Body of pancreas (tissue), 4 donors: Measurements from ENCODE around the gene VEGFA. TPM values are rescaled to one million over a fixed set of nuclear protein-coding genes. Genes with fewer than 3 reads are reported as not detected.

ENCODE experiments used
- ATAC-seq: fragments of 150-250 bp; one replicate; pipeline ENCODE4 v1.9.1; 2016
- DNase-seq, 4 donors: peaks; one replicate each; pipeline ENCODE4 v3.0.0-alpha.2; 2019
- H3K27ac ChIP-seq, 4 donors: fragments of 200-600 bp; sonication (generic); 1 replicate in 3 of 4; 2 replicates in 1 of 4; pipeline versions ENCODE4 v1.5.1 to v1.6.1; 2016 to 2019; ENCODE audit warnings: mild to moderate bottlenecking in 1 of 4, mixed read lengths in 1 of 4, moderate library complexity in 1 of 4
- H3K27me3 ChIP-seq, 2 donors: fragments of 200-600 bp; sonication (generic); one replicate each; pipeline ENCODE4 v1.6.0; 2016; ENCODE audit warnings: mild to moderate bottlenecking in 1 of 2
- H3K36me3 ChIP-seq, 2 donors: fragments of 200-600 bp; sonication (generic); replicated peaks in 1 of 2; 2 replicates each; pipeline ENCODE4 v1.5.1; 2016; ENCODE audit warnings: low read depth in 2 of 2; ENCODE audit not compliant: insufficient read depth in 1 of 2
- H3K4me1 ChIP-seq: fragments of 200-600 bp; sonication (generic); one replicate; pipeline ENCODE4 v1.6.0; 2016
- H3K4me3 ChIP-seq, 2 donors: fragments of 200-600 bp; sonication (generic); 1 replicate in 1 of 2; 2 replicates in 1 of 2; pipeline ENCODE4 v1.5.1; 2016 to 2019
- H3K9me3 ChIP-seq, 3 donors: fragments of 200-600 bp; sonication (generic); 1 replicate in 2 of 3; 2 replicates in 1 of 3; pipeline ENCODE4 v1.5.1; 2016
- POLR2A ChIP-seq, 3 donors: fragments of 450-650 bp; IDR thresholded peaks; one replicate each; pipeline ENCODE4 v1.6.1; 2016; ENCODE audit warnings: antibody characterized with exemption in 3 of 3, mild to moderate bottlenecking in 2 of 3
- WGBS, 2 donors: methylation state at CpG; one replicate each; pipeline ENCODE4 v1.1.5; 2017; 5-methylcytosine and 5-hydroxymethylcytosine counted together
- intact Hi-C: fragments of 100-400 bp; cut with DNase I; formaldehyde crosslinking; loops from one replicate; pipeline ENCODE4 v1.15.1; 2023
- total RNA-seq, 2 donors: library from RNA; depleted of rRNA; stranded (reverse); fragments of >200 nt; gene quantifications; one replicate each; pipeline ENCODE4 v1.1.0, GENCODE V29; 2016
- TF ChIP-seq, protein P1 (sequence below), 7 experiments: fragments of 450-650 bp in 4 of 7; fragments of 200-600 bp in 3 of 7; sonication (generic) in 3 of 7; IDR thresholded peaks; one replicate each; pipeline ENCODE4 v1.5.1; 2016 to 2019; ENCODE audit warnings: antibody characterized with exemption in 7 of 7

Gene VEGFA
- total RNA-seq, 2 donors from 2014 or later, result 84.8 to 272 TPM

DNA sequence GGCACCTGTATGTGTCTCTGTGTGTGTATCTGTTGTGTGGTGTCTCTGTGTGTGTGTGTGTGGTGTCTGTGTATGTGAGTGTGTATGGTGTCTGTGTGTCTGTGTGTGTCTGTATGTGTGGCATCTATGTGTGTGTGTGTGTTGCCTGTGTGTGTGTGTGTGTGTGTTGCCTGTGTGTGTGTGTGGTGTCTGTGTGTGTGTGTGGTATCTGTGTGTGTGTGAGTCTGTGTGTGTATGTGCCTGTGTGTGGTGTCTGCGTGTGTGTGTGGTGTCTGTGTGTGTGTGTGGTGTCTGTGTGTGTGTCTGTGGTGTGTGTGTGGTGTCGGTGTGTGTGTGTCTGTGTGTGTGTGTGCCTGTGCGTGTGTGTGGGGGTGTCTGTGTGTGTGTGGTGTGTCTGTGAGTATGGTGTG, 31.7 kb upstream of the VEGFA start:
- no peak for TF ChIP-seq POLR2A (IDR thresholded peaks at IDR 0.05)
- TF ChIP-seq, protein P1, sequence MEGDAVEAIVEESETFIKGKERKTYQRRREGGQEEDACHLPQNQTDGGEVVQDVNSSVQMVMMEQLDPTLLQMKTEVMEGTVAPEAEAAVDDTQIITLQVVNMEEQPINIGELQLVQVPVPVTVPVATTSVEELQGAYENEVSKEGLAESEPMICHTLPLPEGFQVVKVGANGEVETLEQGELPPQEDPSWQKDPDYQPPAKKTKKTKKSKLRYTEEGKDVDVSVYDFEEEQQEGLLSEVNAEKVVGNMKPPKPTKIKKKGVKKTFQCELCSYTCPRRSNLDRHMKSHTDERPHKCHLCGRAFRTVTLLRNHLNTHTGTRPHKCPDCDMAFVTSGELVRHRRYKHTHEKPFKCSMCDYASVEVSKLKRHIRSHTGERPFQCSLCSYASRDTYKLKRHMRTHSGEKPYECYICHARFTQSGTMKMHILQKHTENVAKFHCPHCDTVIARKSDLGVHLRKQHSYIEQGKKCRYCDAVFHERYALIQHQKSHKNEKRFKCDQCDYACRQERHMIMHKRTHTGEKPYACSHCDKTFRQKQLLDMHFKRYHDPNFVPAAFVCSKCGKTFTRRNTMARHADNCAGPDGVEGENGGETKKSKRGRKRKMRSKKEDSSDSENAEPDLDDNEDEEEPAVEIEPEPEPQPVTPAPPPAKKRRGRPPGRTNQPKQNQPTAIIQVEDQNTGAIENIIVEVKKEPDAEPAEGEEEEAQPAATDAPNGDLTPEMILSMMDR (IDR thresholded peaks at IDR 0.05), result no peak
- Histone ChIP-seq H3K4me3 (no peak overlapping the region), H3K27me3 (no peaks in the 10 kb centered on the region), H3K36me3 (no peaks in the 10 kb centered on the region), H3K9me3 (no peaks in the 10 kb centered on the region), H3K27ac (no peak overlapping the region), H3K4me1 (no peaks in the 10 kb centered on the region)
- ATAC-seq (no peak), DNase-seq (no peak)
- 61 to 77% methylated on average over 3 of the region's 3 CpGs for WGBS, 2 donors
- intact Hi-C loops, result no loop called here

DNA sequence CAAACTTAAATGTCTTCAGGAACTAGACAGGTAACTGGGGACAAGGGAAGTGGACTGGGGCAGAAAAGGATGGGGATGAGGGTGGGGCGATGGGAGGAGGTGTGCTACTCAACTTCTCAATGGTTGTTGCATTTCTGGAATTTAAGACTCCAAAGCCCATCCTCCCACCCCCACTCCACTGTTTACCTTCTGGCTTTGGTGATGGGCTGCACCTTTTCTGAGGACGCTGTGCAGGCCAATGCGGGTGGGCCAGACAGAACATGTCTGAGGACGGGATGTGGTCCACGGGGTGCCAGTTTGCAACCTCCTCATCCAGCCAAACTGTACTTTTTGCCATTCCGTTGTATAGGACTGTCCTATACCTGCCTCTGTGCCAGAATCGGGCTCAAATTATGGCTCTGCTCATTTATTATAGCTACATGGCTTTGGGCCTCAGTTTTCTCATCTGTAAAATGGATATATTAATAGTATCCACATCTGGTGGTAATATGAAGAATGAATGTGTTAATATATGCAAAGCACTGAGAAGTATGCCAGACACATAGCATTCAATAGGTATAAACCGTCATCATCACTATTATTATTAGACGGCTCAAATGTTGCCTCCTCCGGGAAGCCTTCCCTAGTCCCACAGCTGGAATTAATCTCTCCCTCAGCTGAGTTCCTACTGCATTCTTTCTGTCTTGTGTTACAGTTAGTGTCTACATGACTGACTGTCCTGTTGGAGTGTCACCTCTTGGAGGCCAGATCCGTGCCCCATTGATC, 31.0 kb upstream of the VEGFA start:
- ATAC-seq (no peak), DNase-seq (no peak)
- Histone ChIP-seq H3K27me3 (no peaks in the 10 kb centered on the region), H3K4me3 (no peak overlapping the region), H3K4me1 (no peaks in the 10 kb centered on the region), H3K27ac (no peak overlapping the region), H3K36me3 (no peaks in the 10 kb centered on the region), H3K9me3 (no peaks in the 10 kb centered on the region)
- intact Hi-C loops, result no loop called here
- 71 to 77% methylated on average over 11 of the region's 11 CpGs for WGBS, 2 donors
- TF ChIP-seq, protein P1 (IDR thresholded peaks at IDR 0.05), result no peak
- TF ChIP-seq POLR2A (IDR thresholded peaks at IDR 0.05), result no peak

DNA sequence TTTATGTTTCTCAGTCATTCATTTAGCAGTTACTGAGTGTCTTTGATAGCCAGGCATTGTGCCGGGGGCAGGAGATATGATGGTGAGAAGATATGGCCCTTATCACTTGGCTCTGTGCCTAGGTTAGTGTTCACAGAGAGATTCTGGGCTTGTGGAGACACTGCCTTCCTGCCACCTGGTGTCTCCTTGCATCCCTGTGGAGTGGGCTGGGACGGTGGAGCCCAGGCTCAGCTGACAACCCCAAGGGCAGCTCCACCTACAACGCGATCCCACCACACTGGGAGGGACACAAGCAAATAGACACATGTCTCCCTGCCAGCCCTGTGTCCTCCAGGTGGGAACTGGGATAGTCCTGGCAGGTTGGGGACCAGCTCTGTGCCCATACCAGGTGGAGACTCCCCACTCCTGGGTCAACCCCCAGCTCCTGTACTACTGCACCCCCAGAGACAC, 30.3 kb upstream of the VEGFA start:
- Histone ChIP-seq H3K4me3 (no peak overlapping the region), H3K27ac (no peak overlapping the region), H3K36me3 (no peaks in the 10 kb centered on the region), H3K4me1 (no peaks in the 10 kb centered on the region), H3K27me3 (no peaks in the 10 kb centered on the region), H3K9me3 (no peaks in the 10 kb centered on the region)
- no peak for ATAC-seq
- no peak for TF ChIP-seq POLR2A (IDR thresholded peaks at IDR 0.05)
- TF ChIP-seq, protein P1 (IDR thresholded peaks at IDR 0.05), result no peak
- 0 to 43% methylated on average over 1 to 4 of the region's 4 CpGs for WGBS, 2 donors
- intact Hi-C loops, result no loop called here
- no peak for DNase-seq

DNA sequence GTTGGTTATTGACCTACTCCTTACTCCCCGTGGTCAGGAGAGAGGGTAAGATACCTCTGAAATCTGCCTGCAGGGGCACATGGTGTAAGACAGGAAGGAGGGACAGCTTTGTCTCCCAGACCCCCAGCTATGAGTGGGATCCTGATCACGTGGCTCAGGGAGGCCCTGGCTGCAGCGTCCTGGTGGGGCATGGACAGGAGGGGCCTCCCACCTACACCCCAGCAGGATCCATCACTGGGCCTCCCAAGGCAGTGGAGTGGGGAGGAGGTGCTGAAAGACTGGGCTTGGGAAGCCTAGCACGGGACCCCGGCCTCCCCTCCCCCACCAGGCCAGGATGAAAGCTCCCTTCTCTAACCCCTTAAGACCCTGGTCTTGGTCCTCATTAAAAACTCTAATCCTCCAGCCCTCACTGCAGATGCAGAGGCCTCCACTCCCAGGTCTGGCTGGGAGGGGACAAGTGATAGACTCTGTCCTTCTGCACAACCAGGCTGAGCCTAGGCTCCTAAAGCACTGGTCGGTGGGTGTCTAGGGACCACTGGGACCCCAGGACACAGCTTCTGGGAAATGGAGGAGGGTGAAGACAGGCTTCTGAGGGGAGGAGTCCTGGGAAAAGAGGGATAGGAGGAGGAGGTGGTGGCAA, 29.6 kb upstream of the VEGFA start:
- 69 to 86% methylated on average over 6 of the region's 6 CpGs for WGBS, 2 donors
- ATAC-seq, result no peak

More for the DNA sequence above, 29.6 kb upstream of the VEGFA start:
- H3K27me3 ChIP-seq, result no peaks in the 10 kb centered on the region
- intact Hi-C loops, result no loop called here
- H3K4me1 ChIP-seq, result no peaks in the 10 kb centered on the region
- H3K36me3 ChIP-seq, result no peaks in the 10 kb centered on the region
- H3K4me3 ChIP-seq, result no peak overlapping the region
- TF ChIP-seq, protein P1 (IDR thresholded peaks at IDR 0.05), result no peak
- TF ChIP-seq POLR2A (IDR thresholded peaks at IDR 0.05), result no peak
- H3K27ac ChIP-seq, result no peak overlapping the region
- H3K9me3 ChIP-seq, result no peaks in the 10 kb centered on the region
- no peak for DNase-seq
